Spinal cord (tissue), 10 donors: Measurements from ENCODE around the gene KCP. TPM values are rescaled to one million over a fixed set of nuclear protein-coding genes. Genes with fewer than 3 reads are reported as not detected.

Experiments used
- DNase-seq, 6 donors: peaks; one replicate each; pipeline versions ENCODE4 v3.0.0 to v3.0.0-alpha.2; 2013 to 2015; ENCODE audit warnings: low spot score in 6 of 6, low read depth in 4 of 6
- H3K27ac ChIP-seq: one replicate; pipeline ENCODE4 v1.5.1; 2013; ENCODE audit warnings: low read depth, low read length, control low read depth
- H3K27me3 ChIP-seq: one replicate; pipeline ENCODE4 v1.6.1; 2013; ENCODE audit warnings: low read length; ENCODE audit not compliant: control insufficient read depth, insufficient read depth
- H3K36me3 ChIP-seq: one replicate; pipeline ENCODE4 v1.6.1; 2013; ENCODE audit warnings: low read length; ENCODE audit not compliant: control insufficient read depth, insufficient read depth
- H3K4me1 ChIP-seq: one replicate; pipeline ENCODE4 v1.6.1; 2013; ENCODE audit warnings: low read length; ENCODE audit not compliant: control insufficient read depth, insufficient read depth
- H3K4me3 ChIP-seq: one replicate; pipeline ENCODE4 v1.5.1; 2013; ENCODE audit warnings: low read depth, low read length, control low read depth
- H3K9me3 ChIP-seq: one replicate; pipeline ENCODE4 v1.6.1; 2013; ENCODE audit warnings: low read length; ENCODE audit not compliant: control insufficient read depth, insufficient read depth
- WGBS: methylation state at CpG from one replicate; pipeline ENCODE4 v1.1.5; 2013; ENCODE audit warnings: missing lambda C conversion rate; ENCODE audit not compliant: insufficient coverage; 5-methylcytosine and 5-hydroxymethylcytosine counted together
- long read RNA-seq, 4 donors: transcript quantifications; one replicate each; lab custom pipeline, GENCODE V29; 2026
- polyA plus RNA-seq, 2 donors: library from polyadenylated mRNA; unstranded; fragments of 120-200 nt; gene quantifications; one replicate each; pipeline ENCODE4 v1.2.1, GENCODE V29; 2013; ENCODE audit not compliant: insufficient read length in 2 of 2
- total RNA-seq, 2 donors: library from RNA; depleted of rRNA in 1 of 2; stranded (reverse); fragments of 120-200 nt in 1 of 2; fragments of >200 nt in 1 of 2; gene quantifications; one replicate each; pipeline versions ENCODE4 v1.2.3 to v1.2.4, GENCODE V29; 2013 to 2014
- donor health status: healthy.

Gene KCP
- total RNA-seq (1 to 10 TPM in 1 of 2 donors, under 1 TPM in 1; 0.40 to 1.5 TPM), polyA plus RNA-seq (1 to 10 TPM; 1.7 to 2.3 TPM)
- long read RNA-seq, donor 1 = 0 reads
- long read RNA-seq, donor 2 = 0 reads
- long read RNA-seq, donor 3 = 0 reads
- long read RNA-seq, donor 4 = 0 reads

GRCh38 chr7:128910569-128910945, at the start of gene KCP:
Gene KCP (minus strand): TSS chr7:128910709. CDS start chr7:128910676, 33 bp downstream.
- H3K27me3 ChIP-seq = peaks cover 58% of the 10 kb centered on the region
- H3K36me3 ChIP-seq = no peaks in the 10 kb centered on the region
- H3K4me1 ChIP-seq = peaks cover 32% of the 10 kb centered on the region
- 10% methylated on average over 34 of the region's 34 CpGs for WGBS
- DNase-seq = no peak
- no peak within 1 kb of the TSS for H3K27ac ChIP-seq
- no peaks in the 10 kb centered on the region for H3K9me3 ChIP-seq
- H3K4me3 ChIP-seq = peak within 1 kb of the TSS; percentile 22

GRCh38 chr7:128959296-128959695, 48.8 kb upstream of the KCP start:
- no peak overlapping the region for H3K27ac ChIP-seq
- peaks cover 3% of the 10 kb centered on the region for H3K4me1 ChIP-seq
- peaks cover 33% of the 10 kb centered on the region for H3K36me3 ChIP-seq
- no peaks in the 10 kb centered on the region for H3K9me3 ChIP-seq
- no peak overlapping the region for H3K4me3 ChIP-seq
- WGBS = 94% methylated on average over 4 of the region's 4 CpGs
- no peaks in the 10 kb centered on the region for H3K27me3 ChIP-seq
- DNase-seq = no peak

DNA sequence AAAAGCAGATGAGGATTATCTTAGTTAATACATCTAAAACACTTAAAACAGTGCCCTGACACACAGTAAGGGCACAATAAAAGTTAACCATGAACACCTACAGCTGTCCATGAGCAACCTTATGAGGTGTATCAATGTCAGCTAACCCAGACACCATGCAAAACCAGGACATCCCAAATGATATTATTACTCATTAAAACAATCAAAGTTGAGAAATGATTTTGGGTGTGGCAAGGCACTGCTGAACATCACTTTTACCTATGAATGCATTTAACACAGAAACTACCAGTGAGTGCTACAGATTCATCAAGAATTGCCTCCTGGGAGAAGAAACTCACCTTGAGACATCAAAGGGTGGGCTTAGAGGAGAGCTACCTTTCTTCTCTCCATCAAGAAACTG, 45.5 kb upstream of the KCP start:
- Histone ChIP-seq H3K36me3 (peaks cover 39% of the 10 kb centered on the region), H3K27ac (no peak overlapping the region), H3K9me3 (no peaks in the 10 kb centered on the region), H3K4me3 (no peak overlapping the region), H3K27me3 (no peaks in the 10 kb centered on the region), H3K4me1 (peaks cover 3% of the 10 kb centered on the region)
- DNase-seq = no peak

DNA sequence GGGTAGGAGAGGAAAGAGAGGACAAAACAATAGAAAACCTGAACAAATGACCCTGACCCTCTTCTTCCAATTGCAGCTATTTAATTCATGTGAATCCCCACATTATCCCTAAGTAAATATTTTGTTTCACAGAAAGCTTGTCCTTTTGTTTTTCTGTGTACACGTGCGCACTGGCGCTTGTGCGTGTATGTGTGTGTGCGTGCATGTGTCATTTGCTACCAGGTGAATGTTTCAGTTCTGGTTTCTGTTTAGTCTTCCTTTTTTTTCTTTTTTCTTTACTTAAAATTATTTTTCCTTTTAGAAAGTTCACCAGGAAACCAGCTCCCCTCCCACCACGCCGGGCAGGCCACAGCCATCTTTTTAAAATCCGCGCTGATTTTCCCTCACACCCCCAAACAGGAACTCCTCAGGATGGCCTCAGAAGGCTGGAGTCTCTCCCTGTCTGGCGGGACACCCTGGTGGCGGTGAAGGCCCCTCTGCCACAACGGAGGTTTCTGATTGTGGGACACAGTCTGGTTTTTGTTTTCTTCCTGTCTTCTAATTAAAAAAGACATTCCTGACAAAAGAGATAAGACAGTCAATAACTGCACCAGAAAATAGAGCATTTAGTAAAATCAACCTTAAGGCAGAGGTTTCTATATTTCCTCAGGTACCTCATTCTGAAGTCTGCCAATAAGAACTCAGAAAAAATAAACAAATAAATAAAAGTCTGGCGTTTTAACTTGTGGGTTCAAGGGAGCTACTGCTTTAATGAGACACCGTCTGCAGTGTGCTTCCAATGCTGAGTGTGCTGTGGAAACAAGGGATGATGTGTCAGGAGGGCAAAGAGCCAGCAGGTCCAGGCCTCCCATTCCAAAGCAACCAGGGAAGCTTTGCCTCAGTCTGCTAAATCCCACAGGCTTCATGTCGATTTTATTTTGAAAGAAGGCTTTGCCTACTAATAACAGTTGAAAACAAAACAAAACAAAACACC, 44.6 kb upstream of the KCP start:
- H3K36me3 ChIP-seq = peaks cover 39% of the 10 kb centered on the region
- H3K27ac ChIP-seq = no peak overlapping the region
- no peak overlapping the region for H3K4me3 ChIP-seq
- DNase-seq = peak in 4 of 6 donors; percentile 7 to 61 (median 26)
- no peaks in the 10 kb centered on the region for H3K27me3 ChIP-seq
- H3K9me3 ChIP-seq = no peaks in the 10 kb centered on the region
- H3K4me1 ChIP-seq = peaks cover 3% of the 10 kb centered on the region
- 33% methylated on average over 1 of the region's 15 CpGs for WGBS

GRCh38 chr7:128954150-128954549, 43.6 kb upstream of the KCP start:
- WGBS = 100% methylated on average over 1 of the region's 2 CpGs

GRCh38 chr7:128951296-128951695, 40.8 kb upstream of the KCP start:
- no peak for DNase-seq
- Histone ChIP-seq H3K27ac (no peak overlapping the region), H3K36me3 (peaks cover 37% of the 10 kb centered on the region), H3K4me1 (peaks cover 9% of the 10 kb centered on the region), H3K27me3 (no peaks in the 10 kb centered on the region), H3K4me3 (no peak overlapping the region), H3K9me3 (no peaks in the 10 kb centered on the region)
- WGBS = 88% methylated on average over 4 of the region's 5 CpGs

More at GRCh38 chr7:128954150-128954549, 43.6 kb upstream of the KCP start:
- H3K27ac ChIP-seq = no peak overlapping the region
- no peak overlapping the region for H3K4me3 ChIP-seq
- no peaks in the 10 kb centered on the region for H3K9me3 ChIP-seq
- H3K36me3 ChIP-seq = peaks cover 35% of the 10 kb centered on the region
- DNase-seq = no peak
- H3K4me1 ChIP-seq = peaks cover 3% of the 10 kb centered on the region
- H3K27me3 ChIP-seq = no peaks in the 10 kb centered on the region

- H3K4me3 ChIP-seq = no peak overlapping the region
- peaks cover 31% of the 10 kb centered on the region for H3K36me3 ChIP-seq
- WGBS = 87% methylated on average over 3 of the region's 4 CpGs
- H3K9me3 ChIP-seq = no peaks in the 10 kb centered on the region
- H3K27ac ChIP-seq = no peak overlapping the region
- H3K27me3 ChIP-seq = no peaks in the 10 kb centered on the region
- DNase-seq = no peak
- peaks cover 6% of the 10 kb centered on the region for H3K4me1 ChIP-seq
Observed at GRCh38 chr7:128948976-128949760, 38.7 kb upstream of the KCP start.

- peaks cover 6% of the 10 kb centered on the region for H3K4me1 ChIP-seq
- H3K9me3 ChIP-seq = no peaks in the 10 kb centered on the region
- H3K27me3 ChIP-seq = no peaks in the 10 kb centered on the region
- no peak overlapping the region for H3K27ac ChIP-seq
- 88% methylated on average over 12 of the region's 12 CpGs for WGBS
- no peak for DNase-seq
- H3K36me3 ChIP-seq = peaks cover 31% of the 10 kb centered on the region
- H3K4me3 ChIP-seq = no peak overlapping the region
Observed at GRCh38 chr7:128948312-128948973, 37.9 kb upstream of the KCP start.

GRCh38 chr7:128947854-128948253, 37.3 kb upstream of the KCP start:
- no peaks in the 10 kb centered on the region for H3K27me3 ChIP-seq
- 93% methylated on average over 9 of the region's 9 CpGs for WGBS
- DNase-seq = no peak
- no peak overlapping the region for H3K4me3 ChIP-seq
- H3K27ac ChIP-seq = no peak overlapping the region
- peaks cover 31% of the 10 kb centered on the region for H3K36me3 ChIP-seq
- H3K9me3 ChIP-seq = no peaks in the 10 kb centered on the region
- peaks cover 6% of the 10 kb centered on the region for H3K4me1 ChIP-seq
